ENCODE results near the gene POLR2E. TPM values are rescaled to one million over a fixed set of nuclear protein-coding genes. Genes with fewer than 3 reads are reported as not detected.

Gene POLR2E
- total and polyA plus RNA-seq, 2 of the 13 experiments (the other 11 are each of a cell fraction or from before 2014, with no cell fraction given), result 140 to 272 TPM

GRCh38 chr19:1094978-1095701 lies at the start of gene POLR2E (continued):
- TF ChIP-seq, protein P1, sequence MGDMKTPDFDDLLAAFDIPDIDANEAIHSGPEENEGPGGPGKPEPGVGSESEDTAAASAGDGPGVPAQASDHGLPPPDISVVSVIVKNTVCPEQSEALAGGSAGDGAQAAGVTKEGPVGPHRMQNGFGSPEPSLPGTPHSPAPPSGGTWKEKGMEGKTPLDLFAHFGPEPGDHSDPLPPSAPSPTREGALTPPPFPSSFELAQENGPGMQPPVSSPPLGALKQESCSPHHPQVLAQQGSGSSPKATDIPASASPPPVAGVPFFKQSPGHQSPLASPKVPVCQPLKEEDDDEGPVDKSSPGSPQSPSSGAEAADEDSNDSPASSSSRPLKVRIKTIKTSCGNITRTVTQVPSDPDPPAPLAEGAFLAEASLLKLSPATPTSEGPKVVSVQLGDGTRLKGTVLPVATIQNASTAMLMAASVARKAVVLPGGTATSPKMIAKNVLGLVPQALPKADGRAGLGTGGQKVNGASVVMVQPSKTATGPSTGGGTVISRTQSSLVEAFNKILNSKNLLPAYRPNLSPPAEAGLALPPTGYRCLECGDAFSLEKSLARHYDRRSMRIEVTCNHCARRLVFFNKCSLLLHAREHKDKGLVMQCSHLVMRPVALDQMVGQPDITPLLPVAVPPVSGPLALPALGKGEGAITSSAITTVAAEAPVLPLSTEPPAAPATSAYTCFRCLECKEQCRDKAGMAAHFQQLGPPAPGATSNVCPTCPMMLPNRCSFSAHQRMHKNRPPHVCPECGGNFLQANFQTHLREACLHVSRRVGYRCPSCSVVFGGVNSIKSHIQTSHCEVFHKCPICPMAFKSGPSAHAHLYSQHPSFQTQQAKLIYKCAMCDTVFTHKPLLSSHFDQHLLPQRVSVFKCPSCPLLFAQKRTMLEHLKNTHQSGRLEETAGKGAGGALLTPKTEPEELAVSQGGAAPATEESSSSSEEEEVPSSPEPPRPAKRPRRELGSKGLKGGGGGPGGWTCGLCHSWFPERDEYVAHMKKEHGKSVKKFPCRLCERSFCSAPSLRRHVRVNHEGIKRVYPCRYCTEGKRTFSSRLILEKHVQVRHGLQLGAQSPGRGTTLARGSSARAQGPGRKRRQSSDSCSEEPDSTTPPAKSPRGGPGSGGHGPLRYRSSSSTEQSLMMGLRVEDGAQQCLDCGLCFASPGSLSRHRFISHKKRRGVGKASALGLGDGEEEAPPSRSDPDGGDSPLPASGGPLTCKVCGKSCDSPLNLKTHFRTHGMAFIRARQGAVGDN (CRISPR knock-in tag; IDR thresholded peaks at IDR 0.05), result peak; percentile 82

DNA sequence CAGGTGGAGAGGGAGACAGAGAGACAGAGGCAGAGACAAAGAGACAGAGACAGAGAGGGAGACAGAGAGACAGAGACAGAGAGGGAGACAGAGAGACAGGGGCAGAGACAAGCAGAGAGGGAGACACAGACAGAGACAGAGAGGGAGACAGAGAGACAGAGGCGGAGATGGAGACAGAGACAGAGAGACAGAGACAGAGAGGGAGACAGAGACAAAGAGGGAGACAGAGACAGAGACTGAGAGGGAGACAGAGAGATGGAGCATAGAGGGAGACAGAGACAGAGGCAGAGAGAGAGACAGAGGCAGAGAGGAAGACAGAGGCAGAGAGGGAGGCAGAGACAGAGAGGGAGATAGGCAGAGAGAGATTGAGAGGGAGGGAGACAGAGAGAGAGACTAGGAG lies 49.6 kb upstream of the POLR2E start:
- 100% methylated on average over 1 of the region's 1 CpG for WGBS (ENCODE audit: low lambda C conversion rate)
- Histone ChIP-seq H3K4me3 (replicated peaks in 1 of 3; ENCODE audit: insufficient read depth in 1 of 3, low read depth in 2 of 3, low read length in 3 of 3) (no peak overlapping the region), H3K9me3 (ENCODE audit: low read length) (no peaks in the 10 kb centered on the region), H3K36me3 (replicated peaks in 1 of 2; ENCODE audit: control insufficient read depth in 1 of 2, insufficient read depth in 2 of 2, low read length in 2 of 2) (peaks cover 11% of the 10 kb centered on the region in 2 experiments; a peak in 4 of 5 replicates), H3K9ac (ENCODE audit: insufficient read depth, low read depth, low read length) (no peak overlapping the region), H3K27ac (ENCODE audit: extremely low read length, insufficient read depth, low read length) (no peak overlapping the region), H3K27me3 (ENCODE audit: control insufficient read depth in 1 of 2, insufficient read depth in 2 of 2, low read length in 2 of 2) (no peaks in the 10 kb centered on the region; a peak in 1 of 5 replicates), H2AFZ (ENCODE audit: low read length) (no peak overlapping the region), H4K20me1 (ENCODE audit: insufficient read depth, low read length) (no peaks in the 10 kb centered on the region), H3K79me2 (ENCODE audit: insufficient read depth, low read length) (no peaks in the 10 kb centered on the region), H3K4me1 (ENCODE audit: insufficient read depth, low read length) (no peaks in the 10 kb centered on the region), H3K4me2 (ENCODE audit: low read depth, low read length) (no peak overlapping the region)
- DNase-seq (ENCODE audit: low spot score) (no peak), ATAC-seq (no peak), FAIRE-seq (no peak)
- ChIA-PET POLR2A (no interaction called here), CTCF (ENCODE audit: low intra/inter-chr PET ratio, low total read pairs) (no interaction called here)
- in situ Hi-C loops (cut with HindIII; ENCODE audit: extremely low pct_ligation_motif_present, low pct_unique_long_range_greater_than_20kb) (no loop called here), intact Hi-C loops (cut with micrococcal nuclease; ENCODE audit: unreplicated experiment) (no loop called here)
- TF ChIP-seq RAD51 (IDR thresholded peaks at IDR 0.05; ENCODE audit: borderline replicate concordance), result 0 out of 2 replicates have a peak, but pooled peaks have one; percentile 2
- TF ChIP-seq SYNCRIP (IDR thresholded peaks at IDR 0.05; ENCODE audit: insufficient read depth, low read depth, low read length), result no peak
- no TSS peak for BruUV-seq (replicated peaks)
